H1 (cell line): Measurements from ENCODE around the gene RAB22A. TPM values are rescaled to one million over a fixed set of nuclear protein-coding genes. Genes with fewer than 3 reads are reported as not detected.

Source experiments
- CTCF ChIA-PET: fragments of 300-600 bp; sonication (Branson Sonifier 250); formaldehyde crosslinking; loops from one replicate; lab custom pipeline; 2021; ENCODE audit not compliant: partially characterized antibody; lab: Charles Lee
- POLR2A ChIA-PET: fragments of 300-600 bp; sonication (Branson Sonifier 250); formaldehyde crosslinking; loops from one replicate; lab custom pipeline; 2021; ENCODE audit warnings: inconsistent platforms; ENCODE audit not compliant: partially characterized antibody; lab: Charles Lee
- DNase-seq, 2 experiments: peaks; one replicate each; pipeline versions ENCODE4 v3.0.0 to v3.0.0-alpha.2; 2010 to 2022; ENCODE audit warnings: low spot score in 2 of 2, low read depth in 1 of 2, mixed read lengths in 1 of 2
- FAIRE-seq: peaks from 2 replicates; lab custom pipeline; 2011; peaks lifted over from hg19 to GRCh38; lab: Jason Lieb, UNC
- H2AFZ ChIP-seq: 2 replicates; pipeline ENCODE4 v1.8.1; 2012; ENCODE audit warnings: low read length, inconsistent platforms
- H2AK5ac ChIP-seq: 2 replicates; pipeline ENCODE4 v1.6.1; 2013; ENCODE audit warnings: low read depth, low read length
- H2BK120ac ChIP-seq: replicated peaks from 2 replicates; pipeline ENCODE3; 2013; ENCODE audit warnings: low read depth, low read length, inconsistent platforms
- H2BK12ac ChIP-seq: 2 replicates; pipeline ENCODE4 v1.6.1; 2013; ENCODE audit warnings: low read depth, low read length
- H2BK15ac ChIP-seq: 2 replicates; pipeline ENCODE4 v1.6.1; 2013; ENCODE audit warnings: low read length
- H2BK20ac ChIP-seq: 2 replicates; pipeline ENCODE4 v1.6.1; 2013; ENCODE audit warnings: low read length
- H2BK5ac ChIP-seq: 2 replicates; pipeline ENCODE4 v1.6.1; 2013; ENCODE audit warnings: low read depth, low read length
- H3K14ac ChIP-seq: 2 replicates; pipeline ENCODE4 v1.6.1; 2013; ENCODE audit warnings: inconsistent platforms; ENCODE audit not compliant: insufficient read length
- H3K18ac ChIP-seq: 2 replicates; pipeline ENCODE4 v1.6.1; 2013; ENCODE audit warnings: low read length; ENCODE audit errors: extremely low read depth
- H3K23ac ChIP-seq: 2 replicates; pipeline ENCODE4 v1.6.1; 2013; ENCODE audit warnings: inconsistent platforms; ENCODE audit not compliant: insufficient read length
- H3K23me2 ChIP-seq: 2 replicates; pipeline ENCODE4 v1.6.1; 2013; ENCODE audit warnings: low read depth, low read length
- H3K27ac ChIP-seq: 2 replicates; pipeline ENCODE4 v1.6.1; 2011; ENCODE audit warnings: low read depth, low read length, inconsistent platforms
- H3K27me3 ChIP-seq, 4 experiments: replicated peaks in 1 of 4; 1 replicate in 1 of 4; 2 replicates in 3 of 4; pipeline versions ENCODE4 v1.6.1 to v1.8.1; 2011 to 2013; ENCODE audit warnings: low read length in 3 of 4, mild to moderate bottlenecking in 3 of 4, inconsistent platforms in 2 of 4, mixed read lengths in 2 of 4, moderate library complexity in 1 of 4; ENCODE audit not compliant: control insufficient read depth in 3 of 4, insufficient read depth in 3 of 4; ENCODE audit errors: extremely low read depth in 1 of 4
- H3K36me3 ChIP-seq, 4 experiments: 2 replicates each; pipeline versions ENCODE4 v1.6.1 to v1.8.1; 2011 to 2013; ENCODE audit warnings: mild to moderate bottlenecking in 4 of 4, low read length in 3 of 4, moderate library complexity in 2 of 4, control low read depth in 1 of 4, inconsistent platforms in 1 of 4; ENCODE audit not compliant: insufficient read depth in 4 of 4, control insufficient read depth in 2 of 4
- H3K4ac ChIP-seq: replicated peaks from 2 replicates; pipeline ENCODE3; 2013; ENCODE audit warnings: low read length, low read depth, mixed read lengths, inconsistent platforms; ENCODE audit not compliant: insufficient read length
- H3K4me1 ChIP-seq, 4 experiments: replicated peaks in 1 of 4; 1 replicate in 1 of 4; 2 replicates in 3 of 4; pipeline versions ENCODE4 v1.6.1 to v1.8.1; 2011 to 2013; ENCODE audit warnings: low read length in 3 of 4, inconsistent platforms in 2 of 4, mixed read lengths in 1 of 4; ENCODE audit not compliant: insufficient read depth in 4 of 4, control insufficient read depth in 3 of 4
- H3K4me2 ChIP-seq, 2 experiments: 2 replicates each; pipeline versions ENCODE4 v1.6.1 to v1.8.1; 2011 to 2013; ENCODE audit warnings: low read depth in 2 of 2, low read length in 2 of 2, control low read depth in 1 of 2, inconsistent platforms in 1 of 2, mild to moderate bottlenecking in 1 of 2; ENCODE audit not compliant: insufficient read depth in 1 of 2
- H3K4me3 ChIP-seq, 4 experiments: fragments of 200-600, 300-600 bp in 1 of 4; sonication (generic), shearing (Covaris generic), sonication (Bioruptor Twin) in 1 of 4; 2 replicates each; pipeline versions ENCODE4 v1.5.1 to v1.8.1; 2011 to 2016; ENCODE audit warnings: low read length in 4 of 4, low read depth in 3 of 4, control low read depth in 2 of 4, inconsistent platforms in 2 of 4, mild to moderate bottlenecking in 2 of 4, mixed read lengths in 1 of 4, moderate library complexity in 1 of 4; ENCODE audit not compliant: insufficient read depth in 2 of 4; ENCODE audit errors: extremely low read depth in 1 of 4
- H3K56ac ChIP-seq: replicated peaks from 2 replicates; pipeline ENCODE3; 2013; ENCODE audit warnings: low read depth, mild to moderate bottlenecking, mixed read lengths, low read length, inconsistent platforms; ENCODE audit not compliant: insufficient read length
- H3K79me1 ChIP-seq: 2 replicates; pipeline ENCODE4 v1.6.1; 2013; ENCODE audit warnings: low read depth, low read length, control low read depth
- H3K79me2 ChIP-seq, 2 experiments: 2 replicates each; pipeline versions ENCODE4 v1.6.1 to v1.8.1; 2012 to 2013; ENCODE audit warnings: low read length in 2 of 2, mild to moderate bottlenecking in 2 of 2, inconsistent platforms in 1 of 2; ENCODE audit not compliant: insufficient read depth in 2 of 2, control insufficient read depth in 1 of 2
- H3K9ac ChIP-seq, 4 experiments: replicated peaks in 1 of 4; 1 replicate in 1 of 4; 2 replicates in 3 of 4; pipeline versions ENCODE4 v1.6.1 to v1.8.1; 2011 to 2013; ENCODE audit warnings: low read depth in 3 of 4, low read length in 3 of 4, control low read depth in 2 of 4, mild to moderate bottlenecking in 2 of 4, moderate library complexity in 2 of 4, inconsistent platforms in 1 of 4; ENCODE audit errors: extremely low read depth in 1 of 4
- H3K9me3 ChIP-seq, 2 experiments: 2 replicates each; pipeline versions ENCODE4 v1.6.1 to v1.8.1; 2012 to 2013; ENCODE audit warnings: mild to moderate bottlenecking in 2 of 2, moderate library complexity in 2 of 2, control low read depth in 1 of 2, inconsistent platforms in 1 of 2, low read depth in 1 of 2, low read length in 1 of 2, mixed read lengths in 1 of 2; ENCODE audit not compliant: insufficient read depth in 2 of 2
- H4K20me1 ChIP-seq, 2 experiments: replicated peaks in 1 of 2; 2 replicates each; pipeline versions ENCODE3 to v1.8.1; 2011 to 2013; ENCODE audit warnings: inconsistent platforms in 2 of 2, low read length in 2 of 2, mild to moderate bottlenecking in 1 of 2; ENCODE audit not compliant: insufficient read depth in 2 of 2, control insufficient read depth in 1 of 2
- H4K5ac ChIP-seq: 2 replicates; pipeline ENCODE4 v1.6.1; 2013; ENCODE audit warnings: low read length, low read depth, mixed read lengths, inconsistent platforms; ENCODE audit not compliant: insufficient read length
- H4K8ac ChIP-seq: 2 replicates; pipeline ENCODE4 v1.8.0; 2013; ENCODE audit warnings: mild to moderate bottlenecking, moderate library complexity, low read length, inconsistent platforms; ENCODE audit not compliant: insufficient read depth; ENCODE audit errors: extremely low read depth
- H4K91ac ChIP-seq: replicated peaks from 2 replicates; pipeline ENCODE3; 2013; ENCODE audit warnings: low read length, mixed read lengths, inconsistent platforms; ENCODE audit not compliant: insufficient read length
- BCL11A ChIP-seq, 2 experiments: IDR thresholded peaks; one replicate each; pipeline ENCODE4 v1.6.1; 2011; ENCODE audit warnings: low read depth in 2 of 2, low read length in 2 of 2, mild to moderate bottlenecking in 2 of 2
- CBX5 ChIP-seq: fragments of 300-800, 300-1000 bp; sonication (generic); IDR thresholded peaks from 2 replicates; pipeline ENCODE4 v1.7.1; 2016; ENCODE audit warnings: antibody characterized with exemption, low read length, low read depth
- CHD1 ChIP-seq: IDR thresholded peaks from 2 replicates; pipeline ENCODE4 v1.6.1; 2012; ENCODE audit warnings: low read depth, low read length, improper control_type of control experiment
- CTBP2 ChIP-seq: IDR thresholded peaks from 2 replicates; pipeline ENCODE4 v1.7.0; 2011; ENCODE audit warnings: borderline replicate concordance, mild to moderate bottlenecking, moderate library complexity, mixed read lengths, low read length; ENCODE audit not compliant: insufficient read depth, insufficient read length
- CTCF ChIP-seq, 3 experiments: IDR thresholded peaks; 1 replicate in 2 of 3; 2 replicates in 1 of 3; pipeline versions ENCODE4 v1.5.1 to v1.6.1; 2011; ENCODE audit warnings: low read length in 3 of 3, mild to moderate bottlenecking in 3 of 3, inconsistent platforms in 2 of 3, low read depth in 1 of 3, moderate library complexity in 1 of 3; ENCODE audit not compliant: insufficient read depth in 1 of 3; ENCODE audit errors: control extremely low read depth in 1 of 3
- E2F6 ChIP-seq: IDR thresholded peaks from 2 replicates; pipeline ENCODE4 v1.6.1; 2012; ENCODE audit warnings: inconsistent platforms
- HDAC6 ChIP-seq: IDR thresholded peaks from one replicate; pipeline ENCODE4 v1.7.1; 2012; ENCODE audit warnings: low read depth, mild to moderate bottlenecking, inconsistent platforms, low read length, moderate library complexity
- PHF8 ChIP-seq: fragments of 200-600 bp; sonication (generic); conservative IDR thresholded peaks from 2 replicates; pipeline ENCODE4 v1.7.1; 2012; ENCODE audit warnings: low read depth, mild to moderate bottlenecking, inconsistent platforms, low read length, moderate library complexity
- SIRT6 ChIP-seq: IDR thresholded peaks from one replicate; pipeline ENCODE4 v1.7.1; 2012; ENCODE audit warnings: low read length, inconsistent platforms
- SP2 ChIP-seq: IDR thresholded peaks from 2 replicates; pipeline ENCODE4 v1.6.1; 2012; ENCODE audit warnings: mild to moderate bottlenecking, low read length, inconsistent platforms
- SUZ12 ChIP-seq: fragments of 200-600 bp; sonication (generic); IDR thresholded peaks from 2 replicates; pipeline ENCODE4 v1.6.1; 2012; ENCODE audit warnings: mild to moderate bottlenecking, inconsistent platforms, low read length, moderate library complexity, mixed read lengths
- WGBS, 2 experiments: shearing (Covaris generic) in 1 of 2; methylation state at CpG; one replicate each; pipeline versions ENCODE4 v1.1.6 to v1.1.7; 2013 to 2015; ENCODE audit warnings: low lambda C conversion rate in 2 of 2, mixed read lengths in 2 of 2, inconsistent platforms in 1 of 2, low coverage in 1 of 2, missing lambda C conversion rate in 1 of 2; ENCODE audit not compliant: insufficient replicate concordance in 2 of 2, insufficient coverage in 1 of 2, insufficient read length in 1 of 2; ENCODE audit errors: extremely low coverage in 1 of 2, missing lambda C conversion rate in 1 of 2; 5-methylcytosine and 5-hydroxymethylcytosine counted together
- polyA plus RNA-seq, 7 experiments: library from polyadenylated mRNA; depleted of rRNA in 3 of 7; stranded (reverse) in 5 of 7; unstranded in 2 of 7; fragments of >200 nt in 5 of 7; fragments of 200-250 nt in 2 of 7; gene quantifications; 1 replicate in 5 of 7; 2 replicates in 1 of 7; 4 replicates in 1 of 7; pipeline versions ENCODE4 v1.2.1 to v1.2.3, GENCODE V29; 2011 to 2013; ENCODE audit warnings: missing spikeins in 2 of 7, mixed read lengths in 2 of 7
- total RNA-seq: library from RNA; stranded (reverse); fragmentation: NEBNext Ultra II Directional; extraction: Animal tissue kit (Norgen Biotek cat#: 25700); gene quantifications from 2 replicates; pipeline ENCODE4 v1.2.1, GENCODE V29; 2021

Gene RAB22A
- total and polyA plus RNA-seq, 2 of the 8 experiments (the other 6 are each of a cell fraction or from before 2014, with no cell fraction given), result 3.1 to 6.6 TPM

GRCh38 chr20:58362206-58362516, 52.6 kb downstream of the RAB22A start:
- FAIRE-seq (no peak), DNase-seq (no peak)
- H3K18ac ChIP-seq, result no peak overlapping the region
- no peak overlapping the region for H3K23ac ChIP-seq
- no peak overlapping the region for H3K27ac ChIP-seq
- H3K36me3 ChIP-seq, result peaks cover 0 to 10% (median 2%) of the 10 kb centered on the region in 4 experiments; a peak in 5 of 8 replicates
- no peaks in the 10 kb centered on the region for H3K9me3 ChIP-seq
- H3K4ac ChIP-seq, result no peak overlapping the region
- H3K4me2 ChIP-seq, result no peak overlapping the region
- no peaks in the 10 kb centered on the region for H3K79me1 ChIP-seq
- no peak overlapping the region for H4K5ac ChIP-seq
- 78% methylated on average over 1 of the region's 1 CpG; no CpG with 5 or more reads in 1 of the 2 experiments for WGBS, 2 experiments
- POLR2A ChIA-PET, result interaction anchor here (1.4 kb wide), 1 partner anchor 27 kb away, joined by 3 read pairs; the partner anchor contains the start of gene VAPB
- H3K9ac ChIP-seq, result no peak overlapping the region
- H3K23me2 ChIP-seq, result no peaks in the 10 kb centered on the region
- no peak overlapping the region for H4K8ac ChIP-seq
- H2BK12ac ChIP-seq, result no peak overlapping the region
- no peak overlapping the region for H3K56ac ChIP-seq
- no peaks in the 10 kb centered on the region for H3K27me3 ChIP-seq
- H4K91ac ChIP-seq, result no peak overlapping the region
- H4K20me1 ChIP-seq, result no peaks in the 10 kb centered on the region
- no peak overlapping the region for H2AK5ac ChIP-seq
- no peak overlapping the region for H2AFZ ChIP-seq
- no peak overlapping the region for H2BK5ac ChIP-seq
- H2BK15ac ChIP-seq, result no peak overlapping the region
- no peak overlapping the region for H3K14ac ChIP-seq
- no peaks in the 10 kb centered on the region for H3K4me1 ChIP-seq
- no peaks in the 10 kb centered on the region for H3K79me2 ChIP-seq
- H3K4me3 ChIP-seq, result no peak overlapping the region
- no peak overlapping the region for H2BK20ac ChIP-seq
- CTCF ChIA-PET, result interaction anchor here (0.9 to 5.4 kb wide), 3 partner anchors 28 to 552 kb away, joined by 3 to 20 read pairs (median 5); no protein-coding TSS in a partner anchor
- H2BK120ac ChIP-seq, result no peak overlapping the region
- TF ChIP-seq CHD1 (no peak), SIRT6 (no peak), CTCF (IDR thresholded peaks at IDR 0.05; ENCODE audit: control extremely low read depth in 1 of 3, insufficient read depth in 1 of 3, low read depth in 1 of 3, low read length in 3 of 3) (no peak), SP2 (no peak), CBX5 (no peak), HDAC6 (no peak), BCL11A (IDR thresholded peaks at IDR 0.05; ENCODE audit: low read depth in 2 of 2, low read length in 2 of 2) (no peak), SUZ12 (no peak), CTBP2 (no peak), E2F6 (no peak), PHF8 (no peak)
